ENCODE data around the gene DDAH2. TPM values are rescaled to one million over a fixed set of nuclear protein-coding genes. Genes with fewer than 3 reads are reported as not detected.

The DDAH2 gene
- total and polyA plus RNA-seq, 10 of the 15 experiments (the other 5 are each of a cell fraction or from before 2014, with no cell fraction given) = 0.35 to 9.9 (median 6.2) TPM

GRCh38 chr6:31707701-31708100 lies 21.4 kb downstream of the DDAH2 start:
- RAD21 ChIA-PET (ENCODE audit: unreplicated experiment) = no interaction called here
- no peak for FAIRE-seq

More at GRCh38 chr6:31707701-31708100, 21.4 kb downstream of the DDAH2 start:
- ChIA-PET SMC1A (ENCODE audit: uncharacterized antibody, unreplicated experiment) (no interaction called here), CTCF (no interaction called here), POLR2A (no interaction called here)
- in situ Hi-C loops (cut with MboI) (no loop called here), intact Hi-C loops (cut with micrococcal nuclease; ENCODE audit: unreplicated experiment) (no loop called here)
- Histone ChIP-seq H3K9ac (ENCODE audit: control insufficient read depth, insufficient read depth, low read length) (no peak overlapping the region), H3K36me3 (ENCODE audit: control insufficient read depth in 2 of 2, insufficient read depth in 2 of 2, low read length in 1 of 2) (no peaks in the 10 kb centered on the region), H3K79me2 (ENCODE audit: control insufficient read depth, insufficient read depth, low read length) (peaks cover 2% of the 10 kb centered on the region), H3K27me3 (replicated peaks in 1 of 2; ENCODE audit: control insufficient read depth in 2 of 2, insufficient read depth in 2 of 2, low read length in 1 of 2) (no peaks in the 10 kb centered on the region; a peak in 1 of 4 replicates), H2AFZ (ENCODE audit: control insufficient read depth, low read depth, low read length) (no peak overlapping the region), H3K4me1 (ENCODE audit: control insufficient read depth, insufficient read depth, low read length) (no peaks in the 10 kb centered on the region), H3K27ac (ENCODE audit: control insufficient read depth, insufficient read depth) (no peak overlapping the region), H3K4me2 (ENCODE audit: control insufficient read depth, insufficient read depth) (no peak overlapping the region), H3K4me3 (no peak overlapping the region), H4K20me1 (ENCODE audit: control insufficient read depth, insufficient read depth) (no peaks in the 10 kb centered on the region), H3K9me3 (replicated peaks; ENCODE audit: control insufficient read depth, insufficient read depth, low read length) (no peaks in the 10 kb centered on the region)
- BruUV-seq (replicated peaks) = no TSS peak
- 66% methylated on average over 10 of the region's 10 CpGs for WGBS (ENCODE audit: insufficient coverage, insufficient replicate concordance, low lambda C conversion rate, missing lambda C conversion rate)
- ATAC-seq (no peak), DNase-seq (ENCODE audit: low read depth, low spot score) (no peak)
- TF ChIP-seq TAF1 (IDR thresholded peaks at IDR 0.05; ENCODE audit: borderline replicate concordance, low read depth, low read length) (no peak), GATAD2B (conservative IDR thresholded peaks at IDR 0.05; ENCODE audit: low read depth) (no peak), RAD21 (IDR thresholded peaks at IDR 0.05; ENCODE audit: insufficient read depth, low read depth, low read length) (no peak), MYB (IDR thresholded peaks at IDR 0.05; ENCODE audit: borderline replicate concordance, low read depth, low read length) (no peak), POLR2A (IDR thresholded peaks at IDR 0.05; ENCODE audit: low read depth, low read length) (no peak)
- TF ChIP-seq, protein P1, sequence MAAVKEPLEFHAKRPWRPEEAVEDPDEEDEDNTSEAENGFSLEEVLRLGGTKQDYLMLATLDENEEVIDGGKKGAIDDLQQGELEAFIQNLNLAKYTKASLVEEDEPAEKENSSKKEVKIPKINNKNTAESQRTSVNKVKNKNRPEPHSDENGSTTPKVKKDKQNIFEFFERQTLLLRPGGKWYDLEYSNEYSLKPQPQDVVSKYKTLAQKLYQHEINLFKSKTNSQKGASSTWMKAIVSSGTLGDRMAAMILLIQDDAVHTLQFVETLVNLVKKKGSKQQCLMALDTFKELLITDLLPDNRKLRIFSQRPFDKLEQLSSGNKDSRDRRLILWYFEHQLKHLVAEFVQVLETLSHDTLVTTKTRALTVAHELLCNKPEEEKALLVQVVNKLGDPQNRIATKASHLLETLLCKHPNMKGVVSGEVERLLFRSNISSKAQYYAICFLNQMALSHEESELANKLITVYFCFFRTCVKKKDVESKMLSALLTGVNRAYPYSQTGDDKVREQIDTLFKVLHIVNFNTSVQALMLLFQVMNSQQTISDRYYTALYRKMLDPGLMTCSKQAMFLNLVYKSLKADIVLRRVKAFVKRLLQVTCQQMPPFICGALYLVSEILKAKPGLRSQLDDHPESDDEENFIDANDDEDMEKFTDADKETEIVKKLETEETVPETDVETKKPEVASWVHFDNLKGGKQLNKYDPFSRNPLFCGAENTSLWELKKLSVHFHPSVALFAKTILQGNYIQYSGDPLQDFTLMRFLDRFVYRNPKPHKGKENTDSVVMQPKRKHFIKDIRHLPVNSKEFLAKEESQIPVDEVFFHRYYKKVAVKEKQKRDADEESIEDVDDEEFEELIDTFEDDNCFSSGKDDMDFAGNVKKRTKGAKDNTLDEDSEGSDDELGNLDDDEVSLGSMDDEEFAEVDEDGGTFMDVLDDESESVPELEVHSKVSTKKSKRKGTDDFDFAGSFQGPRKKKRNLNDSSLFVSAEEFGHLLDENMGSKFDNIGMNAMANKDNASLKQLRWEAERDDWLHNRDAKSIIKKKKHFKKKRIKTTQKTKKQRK (IDR thresholded peaks at IDR 0.05; ENCODE audit: low read depth, low read length) = no peak
